K562 (cell line): Measurements from ENCODE around the gene SDC3. TPM values are rescaled to one million over a fixed set of nuclear protein-coding genes. Genes with fewer than 3 reads are reported as not detected.

Source experiments
- ARID1B ChIP-seq: fragments of 450-650 bp; IDR thresholded peaks from 2 replicates; pipeline ENCODE4 v1.6.1; 2016; ENCODE audit warnings: antibody characterized with exemption, mild to moderate bottlenecking, inconsistent platforms
- BRD4 ChIP-seq: fragments of 200-600 bp; sonication (generic); IDR thresholded peaks from 2 replicates; pipeline ENCODE4 v1.6.1; 2017; ENCODE audit warnings: inconsistent platforms
- FOXK2 ChIP-seq, 2 experiments: fragments of 450-650 bp; IDR thresholded peaks in 1 of 2; conservative IDR thresholded peaks in 1 of 2; 2 replicates each; pipeline ENCODE4 v1.6.1; 2016; ENCODE audit warnings: low read depth in 2 of 2, mild to moderate bottlenecking in 1 of 2
- FOXM1 ChIP-seq, 2 experiments: fragments of 450-650 bp in 1 of 2; sonication (generic) in 1 of 2; formaldehyde crosslinking in 1 of 2; IDR thresholded peaks; 2 replicates each; pipeline versions ENCODE4 v1.6.1 to v1.9.0; 2017 to 2022; ENCODE audit warnings: low read depth in 2 of 2, mild to moderate bottlenecking in 2 of 2, missing genetic modification reagents in 1 of 2, moderate library complexity in 1 of 2
- MYC ChIP-seq, 2 experiments: fragments of 250-450 bp in 1 of 2; sonication (Bioruptor Pico) in 1 of 2; IDR thresholded peaks; 2 replicates each; pipeline versions ENCODE4 v1.5.1 to v1.6.1; 2012 to 2021; ENCODE audit warnings: low read depth in 2 of 2, borderline replicate concordance in 1 of 2, improper control_type of control experiment in 1 of 2, low read length in 1 of 2, mild to moderate bottlenecking in 1 of 2, moderate library complexity in 1 of 2
- NFYB ChIP-seq: IDR thresholded peaks from 2 replicates; pipeline ENCODE4 v1.6.1; 2011; ENCODE audit warnings: mild to moderate bottlenecking, moderate library complexity; ENCODE audit not compliant: insufficient read length; ENCODE audit errors: extremely low read depth
- PHB2 ChIP-seq: fragments of 450-650 bp; IDR thresholded peaks from 2 replicates; pipeline ENCODE4 v1.6.1; 2017; ENCODE audit warnings: low read depth
- SOX6 ChIP-seq: fragments of 450-650 bp; IDR thresholded peaks from 2 replicates; pipeline ENCODE4 v1.6.1; 2014; ENCODE audit warnings: mild to moderate bottlenecking
- TAF1 ChIP-seq: IDR thresholded peaks from 2 replicates; pipeline ENCODE4 v1.6.1; 2011; ENCODE audit warnings: mild to moderate bottlenecking, low read length, moderate library complexity; ENCODE audit not compliant: insufficient read depth, control insufficient read depth, severe bottlenecking; ENCODE audit errors: extremely low read depth
- TEAD2 ChIP-seq: fragments of 450-650 bp; IDR thresholded peaks from 2 replicates; pipeline ENCODE4 v1.6.1; 2016; ENCODE audit warnings: missing genetic modification characterization, control low read depth, missing compliant biosample characterization
- ZC3H4 ChIP-seq: sonication (generic); formaldehyde crosslinking; IDR thresholded peaks from 2 replicates; pipeline ENCODE4 v1.9.0; 2021; ENCODE audit warnings: missing genetic modification reagents, borderline replicate concordance
- ZNF586 ChIP-seq: fragments of 450-650 bp; formaldehyde crosslinking; conservative IDR thresholded peaks from 2 replicates; pipeline ENCODE4 v1.4.0; 2020; ENCODE audit warnings: mild to moderate bottlenecking, moderate library complexity
- ZNF589 ChIP-seq: fragments of 200-800 bp; sonication (Bioruptor generic); IDR thresholded peaks from 2 replicates; pipeline ENCODE4 v1.6.1; 2016; ENCODE audit warnings: low read depth, missing genetic modification characterization, missing compliant biosample characterization
- ZNF76 ChIP-seq: fragments of 250-450 bp; sonication (Bioruptor Pico); IDR thresholded peaks from 2 replicates; pipeline ENCODE4 v1.4.0; 2020; ENCODE audit warnings: mild to moderate bottlenecking, moderate library complexity, borderline replicate concordance
- ZNF780A ChIP-seq: fragments of 250-450 bp; sonication (Bioruptor Pico); IDR thresholded peaks from 2 replicates; pipeline ENCODE4 v1.5.0; 2021; ENCODE audit warnings: mild to moderate bottlenecking
- polyA plus RNA-seq, 8 experiments: library from polyadenylated mRNA; depleted of rRNA in 4 of 8; stranded (reverse) in 5 of 8; unstranded in 3 of 8; fragments of >200 nt; fragmentation: Nextera tagmentation in 2 of 8; fragmentation: Illumina TruSeq in 1 of 8; extraction: Ambion mirVana in 2 of 8; extraction: Trizol in 1 of 8; gene quantifications; 2 replicates each; pipeline versions ENCODE4 v1.2.1 to v1.2.3, GENCODE V29; 2011 to 2014; ENCODE audit warnings: inconsistent platforms in 1 of 8, missing spikeins in 1 of 8
- total RNA-seq, 7 experiments: library from RNA; depleted of rRNA in 6 of 7; stranded (reverse); fragments of >200 nt in 6 of 7; fragmentation: Illumina TruSeq in 2 of 7; extraction: Trizol in 2 of 7; gene quantifications; 2 replicates each; pipeline versions ENCODE4 v1.2.1 to v1.2.3, GENCODE V29; 2011 to 2021; ENCODE audit warnings: low replicate concordance in 1 of 7
- TF ChIP-seq, protein P1 (sequence below), 2 experiments: fragments of 450-650 bp; IDR thresholded peaks; 2 replicates each; pipeline ENCODE4 v1.6.1; 2016; ENCODE audit warnings: mild to moderate bottlenecking in 2 of 2, borderline replicate concordance in 1 of 2, low read depth in 1 of 2, moderate library complexity in 1 of 2
- TF ChIP-seq, protein P2 (sequence below): sonication (generic); formaldehyde crosslinking; IDR thresholded peaks from 2 replicates; pipeline ENCODE4 v1.8.1; 2023; ENCODE audit warnings: mild to moderate bottlenecking, missing genetic modification reagents

SDC3 gene
- total and polyA plus RNA-seq, 9 of the 15 experiments (the other 6 are each of a cell fraction or from before 2014, with no cell fraction given): 0.38 to 44.1 (median 12.1) TPM

DNA sequence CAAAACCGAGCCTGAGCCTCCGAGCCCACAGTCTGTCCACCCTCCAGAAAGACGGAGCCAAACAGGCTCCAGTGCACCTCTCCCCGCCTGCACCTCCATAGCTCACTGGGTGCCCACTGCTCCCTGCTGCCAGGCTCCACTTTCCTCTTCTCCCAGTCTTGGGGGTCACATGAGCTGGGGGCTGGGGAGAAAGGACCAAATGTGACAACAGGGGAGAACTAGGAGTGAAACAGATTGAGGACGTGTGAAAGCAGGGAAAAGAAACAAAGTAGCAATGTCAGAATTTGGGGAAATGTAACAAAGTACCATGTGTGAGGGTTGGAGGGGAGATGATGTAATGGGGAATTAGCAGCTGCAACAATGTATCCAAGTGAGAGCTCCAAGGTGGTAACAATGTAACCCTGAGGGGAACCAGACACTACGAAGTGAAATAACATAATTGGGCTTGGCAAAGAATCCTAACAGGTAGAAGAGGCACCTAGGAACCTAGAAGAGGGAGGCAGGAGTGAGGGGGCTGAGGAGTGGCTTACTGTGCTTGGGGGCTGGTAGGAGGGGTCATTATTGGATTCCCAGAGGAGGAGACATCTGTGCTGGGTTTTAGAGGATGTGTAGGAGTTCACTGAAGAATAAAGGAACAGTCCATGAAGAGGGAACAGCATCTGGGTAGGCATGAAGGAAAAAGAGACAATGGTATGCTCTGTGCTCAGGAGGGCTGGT lies 12.5 kb downstream of the SDC3 start (continued):
- TF ChIP-seq, protein P1, sequence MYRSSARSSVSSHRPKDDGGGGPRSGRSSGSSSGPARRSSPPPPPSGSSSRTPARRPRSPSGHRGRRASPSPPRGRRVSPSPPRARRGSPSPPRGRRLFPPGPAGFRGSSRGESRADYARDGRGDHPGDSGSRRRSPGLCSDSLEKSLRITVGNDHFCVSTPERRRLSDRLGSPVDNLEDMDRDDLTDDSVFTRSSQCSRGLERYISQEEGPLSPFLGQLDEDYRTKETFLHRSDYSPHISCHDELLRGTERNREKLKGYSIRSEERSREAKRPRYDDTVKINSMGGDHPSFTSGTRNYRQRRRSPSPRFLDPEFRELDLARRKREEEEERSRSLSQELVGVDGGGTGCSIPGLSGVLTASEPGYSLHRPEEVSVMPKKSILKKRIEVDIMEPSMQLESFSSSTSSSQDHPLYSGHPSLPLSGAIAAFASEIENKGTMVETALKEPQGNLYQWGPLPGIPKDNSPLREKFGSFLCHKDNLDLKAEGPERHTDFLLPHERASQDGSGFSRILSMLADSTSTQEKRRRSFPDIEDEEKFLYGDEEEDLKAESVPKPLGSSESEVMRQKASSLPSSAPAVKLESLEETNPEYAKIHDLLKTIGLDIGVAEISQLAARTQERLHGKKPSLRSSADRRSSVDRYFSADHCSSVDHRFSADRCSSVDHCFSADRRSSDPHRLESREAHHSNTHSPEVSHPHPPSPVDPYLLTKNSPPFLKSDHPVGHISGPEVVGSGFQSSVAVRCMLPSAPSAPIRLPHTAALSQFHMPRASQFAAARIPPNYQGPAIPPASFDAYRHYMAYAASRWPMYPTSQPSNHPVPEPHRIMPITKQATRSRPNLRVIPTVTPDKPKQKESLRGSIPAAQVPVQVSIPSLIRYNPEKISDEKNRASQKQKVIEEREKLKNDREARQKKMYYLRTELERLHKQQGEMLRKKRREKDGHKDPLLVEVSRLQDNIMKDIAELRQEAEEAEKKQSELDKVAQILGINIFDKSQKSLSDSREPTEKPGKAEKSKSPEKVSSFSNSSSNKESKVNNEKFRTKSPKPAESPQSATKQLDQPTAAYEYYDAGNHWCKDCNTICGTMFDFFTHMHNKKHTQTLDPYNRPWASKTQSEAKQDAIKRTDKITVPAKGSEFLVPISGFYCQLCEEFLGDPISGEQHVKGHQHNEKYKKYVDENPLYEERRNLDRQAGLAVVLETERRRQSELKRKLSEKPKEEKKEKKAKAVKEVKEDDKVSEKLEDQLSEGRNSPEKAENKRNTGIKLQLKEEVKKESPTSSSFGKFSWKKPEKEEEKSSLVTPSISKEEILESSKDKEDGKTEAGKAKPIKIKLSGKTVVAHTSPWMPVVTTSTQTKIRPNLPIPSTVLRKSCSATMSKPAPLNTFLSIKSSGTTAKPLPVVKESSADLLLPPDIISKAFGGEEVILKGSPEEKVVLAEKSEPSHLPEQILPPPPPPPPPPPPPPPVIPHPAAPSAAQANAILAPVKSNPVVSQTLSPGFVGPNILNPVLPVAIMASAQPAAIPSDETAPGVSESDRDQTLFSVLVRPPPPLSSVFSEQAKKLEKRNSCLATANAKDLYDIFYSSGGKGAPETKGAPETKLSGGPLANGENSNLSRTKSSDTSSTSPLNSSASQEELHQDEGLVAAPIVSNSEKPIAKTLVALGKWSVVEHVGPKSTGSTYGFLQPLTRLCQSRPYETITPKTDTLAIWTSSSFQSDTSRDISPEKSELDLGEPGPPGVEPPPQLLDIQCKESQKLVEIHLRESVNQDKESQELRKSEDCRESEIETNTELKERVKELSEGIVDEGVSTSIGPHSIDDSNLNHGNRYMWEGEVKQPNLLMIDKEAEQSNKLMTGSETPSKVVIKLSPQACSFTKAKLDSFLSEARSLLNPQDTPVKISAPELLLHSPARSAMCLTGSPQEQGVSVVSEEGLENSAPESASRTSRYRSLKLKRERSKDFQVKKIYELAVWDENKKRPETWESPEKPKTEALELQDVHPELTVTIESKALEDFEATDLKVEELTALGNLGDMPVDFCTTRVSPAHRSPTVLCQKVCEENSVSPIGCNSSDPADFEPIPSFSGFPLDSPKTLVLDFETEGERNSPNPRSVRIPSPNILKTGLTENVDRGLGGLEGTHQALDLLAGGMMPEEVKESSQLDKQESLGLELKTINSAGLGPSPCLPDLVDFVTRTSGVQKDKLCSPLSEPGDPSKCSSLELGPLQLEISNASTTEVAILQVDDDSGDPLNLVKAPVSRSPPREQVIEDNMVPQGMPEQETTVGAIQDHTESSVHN (IDR thresholded peaks at IDR 0.05; ENCODE audit: borderline replicate concordance in 1 of 2, low read depth in 1 of 2): peak in 1 of 2 experiments; percentile 57; a peak in 1 of 4 replicates
- TF ChIP-seq PHB2: no peak
- no peak for TF ChIP-seq TEAD2 (tag)
- TF ChIP-seq TAF1: no peak
- TF ChIP-seq ZNF589 (CRISPR knock-in tag): peak; percentile 69
- TF ChIP-seq, protein P2, sequence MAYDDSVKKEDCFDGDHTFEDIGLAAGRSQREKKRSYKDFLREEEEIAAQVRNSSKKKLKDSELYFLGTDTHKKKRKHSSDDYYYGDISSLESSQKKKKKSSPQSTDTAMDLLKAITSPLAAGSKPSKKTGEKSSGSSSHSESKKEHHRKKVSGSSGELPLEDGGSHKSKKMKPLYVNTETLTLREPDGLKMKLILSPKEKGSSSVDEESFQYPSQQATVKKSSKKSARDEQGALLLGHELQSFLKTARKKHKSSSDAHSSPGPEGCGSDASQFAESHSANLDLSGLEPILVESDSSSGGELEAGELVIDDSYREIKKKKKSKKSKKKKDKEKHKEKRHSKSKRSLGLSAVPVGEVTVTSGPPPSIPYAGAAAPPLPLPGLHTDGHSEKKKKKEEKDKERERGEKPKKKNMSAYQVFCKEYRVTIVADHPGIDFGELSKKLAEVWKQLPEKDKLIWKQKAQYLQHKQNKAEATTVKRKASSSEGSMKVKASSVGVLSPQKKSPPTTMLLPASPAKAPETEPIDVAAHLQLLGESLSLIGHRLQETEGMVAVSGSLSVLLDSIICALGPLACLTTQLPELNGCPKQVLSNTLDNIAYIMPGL (CRISPR knock-in tag): no peak
- TF ChIP-seq ARID1B: peak; percentile 35; the same call in 1 of the 2 replicates
- 0 out of 2 replicates have a peak, but pooled peaks have one; percentile 35 for TF ChIP-seq ZNF586 (CRISPR knock-in tag)
- no peak for TF ChIP-seq ZNF780A (CRISPR knock-in tag)
- no peak for TF ChIP-seq NFYB
- TF ChIP-seq FOXK2 (conservative IDR thresholded peaks at IDR 0.05 in 1 of 2, IDR thresholded peaks at IDR 0.05 in 1 of 2; ENCODE audit: low read depth in 2 of 2): 0 out of 4 replicates have a peak, but pooled peaks of 1 of the 2 experiments have one; percentile 57
- no peak for TF ChIP-seq ZC3H4 (CRISPR knock-in tag)
- peak; percentile 97 for TF ChIP-seq MYC (IDR thresholded peaks at IDR 0.05; ENCODE audit: low read depth, low read length)
- TF ChIP-seq MYC (CRISPR knock-in tag; IDR thresholded peaks at IDR 0.05; ENCODE audit: borderline replicate concordance, low read depth): peak; percentile 80; the same call in 1 of the 2 replicates
- TF ChIP-seq ZNF76 (CRISPR knock-in tag): no peak
- TF ChIP-seq BRD4: no peak
- TF ChIP-seq SOX6: peak; percentile 66; the same call in 1 of the 2 replicates
- TF ChIP-seq FOXM1 (IDR thresholded peaks at IDR 0.05; ENCODE audit: low read depth): no peak
- no peak for TF ChIP-seq FOXM1 (CRISPR knock-in tag; IDR thresholded peaks at IDR 0.05; ENCODE audit: low read depth)
